Measurements from ENCODE around the gene NELFA. TPM values are rescaled to one million over a fixed set of nuclear protein-coding genes. Genes with fewer than 3 reads are reported as not detected.

NELFA gene
- total RNA-seq: 28.0 and 34.5 TPM in 2 replicates

DNA sequence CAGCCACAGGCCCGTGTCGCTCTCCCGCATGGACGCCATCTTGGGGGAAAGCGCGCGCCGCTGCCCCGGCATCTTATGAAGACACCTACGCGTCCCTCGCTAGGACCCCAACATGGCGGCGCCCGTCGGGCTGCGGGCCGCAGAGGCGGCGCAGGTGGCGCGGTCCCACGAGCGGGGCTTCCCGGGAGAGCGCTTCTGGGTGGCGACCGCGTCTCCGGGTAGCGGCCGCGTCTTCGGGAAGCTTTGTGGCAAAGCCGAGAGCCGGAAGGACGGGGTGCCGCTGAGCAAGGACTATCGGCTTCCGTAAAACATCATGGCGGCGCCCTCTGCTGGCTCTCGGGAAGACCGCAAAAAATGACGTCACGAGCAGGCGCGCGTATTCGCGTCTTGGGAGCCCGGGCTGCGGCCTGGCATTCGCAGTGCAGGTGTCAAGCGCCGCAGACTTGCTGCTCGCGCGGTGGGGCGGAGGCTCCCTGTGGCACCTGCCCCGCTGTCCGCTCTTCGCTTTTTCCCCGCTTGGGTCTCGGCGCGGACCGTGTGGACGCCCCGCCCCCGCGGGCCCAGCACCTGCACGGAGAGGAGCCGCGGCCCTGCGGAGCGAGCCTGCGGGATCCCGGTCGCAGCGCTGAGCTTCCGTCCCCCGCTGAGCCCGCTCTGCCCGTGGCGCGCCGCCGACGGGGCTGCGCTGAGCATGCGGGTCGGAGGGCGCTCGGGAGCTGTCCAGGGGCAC is at the start of gene NELFA:
NELFA (minus strand) TSS at position 54 of the 730 bp plus-strand sequence; CDS start at position 39, 15 bp downstream.
- peak within 1 kb of the TSS; percentile 86 for H3K4me3 ChIP-seq (ENCODE audit: low read depth, low read length)
- DNase-seq (ENCODE audit: low read depth): peak; percentile 61
- TF ChIP-seq CTCF (conservative IDR thresholded peaks at IDR 0.05; ENCODE audit: low read depth, low read length): no peak

GRCh38 chr4:2057382-2058065 is 48.8 kb upstream of the NELFA start:
- no peak for DNase-seq (ENCODE audit: low read depth)
- no peak for TF ChIP-seq CTCF (conservative IDR thresholded peaks at IDR 0.05; ENCODE audit: low read depth, low read length)
- H3K4me3 ChIP-seq (ENCODE audit: low read depth, low read length): no peak overlapping the region

DNA sequence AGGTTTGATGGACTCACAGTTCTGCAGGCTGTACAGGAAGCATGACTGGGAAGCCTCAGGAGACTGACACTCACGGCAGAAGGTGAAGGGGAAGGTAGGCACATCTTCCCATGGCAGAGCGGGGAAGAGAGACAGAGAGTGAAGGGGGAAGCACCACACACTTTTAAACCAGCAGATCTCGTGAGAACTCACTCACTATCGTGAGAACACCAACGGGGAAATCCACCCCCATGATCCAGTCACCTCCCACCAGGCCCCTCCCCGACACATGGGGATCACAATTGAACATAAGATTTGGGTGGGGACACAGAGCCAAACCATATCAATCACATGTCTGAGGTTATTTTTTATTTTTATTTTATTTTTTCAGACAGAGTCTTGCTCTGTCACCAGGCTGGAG is 45.4 kb upstream of the NELFA start:
- DNase-seq (ENCODE audit: low read depth): no peak
- no peak for TF ChIP-seq CTCF (conservative IDR thresholded peaks at IDR 0.05; ENCODE audit: low read depth, low read length)

GRCh38 chr4:2051086-2051485 is 42.3 kb upstream of the NELFA start:
- no peak overlapping the region for H3K4me3 ChIP-seq (ENCODE audit: low read depth, low read length)
- TF ChIP-seq CTCF (conservative IDR thresholded peaks at IDR 0.05; ENCODE audit: low read depth, low read length): no peak
- DNase-seq (ENCODE audit: low read depth): no peak

More for the DNA sequence above, 45.4 kb upstream of the NELFA start:
- no peak overlapping the region for H3K4me3 ChIP-seq (ENCODE audit: low read depth, low read length)

- TF ChIP-seq CTCF (conservative IDR thresholded peaks at IDR 0.05; ENCODE audit: low read depth, low read length): no peak
- DNase-seq (ENCODE audit: low read depth): no peak
- no peak overlapping the region for H3K4me3 ChIP-seq (ENCODE audit: low read depth, low read length)
Observed at GRCh38 chr4:2049811-2050210, 41.0 kb upstream of the NELFA start.

DNA sequence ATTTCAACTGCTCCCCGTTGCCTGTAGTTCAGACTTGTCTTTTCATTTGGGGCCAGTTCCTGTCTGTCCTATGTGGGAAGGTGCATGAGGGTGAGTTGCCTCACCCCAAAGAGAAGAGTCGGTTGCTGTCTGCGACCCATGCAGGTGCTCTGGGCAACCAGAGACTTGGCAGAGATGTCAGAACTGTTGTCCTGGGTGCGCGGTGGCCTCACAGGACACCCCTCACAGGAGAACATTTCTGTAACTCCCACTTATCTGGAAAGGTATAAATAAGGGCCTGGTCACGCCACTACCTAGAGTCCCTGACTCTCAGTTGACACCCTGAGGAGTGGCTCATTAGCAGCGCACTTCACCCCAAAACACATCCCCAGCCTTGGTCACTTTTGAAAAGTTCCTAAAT is 40.6 kb upstream of the NELFA start:
- H3K4me3 ChIP-seq (ENCODE audit: low read depth, low read length): no peak overlapping the region
- TF ChIP-seq CTCF (conservative IDR thresholded peaks at IDR 0.05; ENCODE audit: low read depth, low read length): no peak
- DNase-seq (ENCODE audit: low read depth): no peak

Data from epithelial cell of proximal tubule (primary cell).